ENCODE data around the gene BLVRA.

DNA sequence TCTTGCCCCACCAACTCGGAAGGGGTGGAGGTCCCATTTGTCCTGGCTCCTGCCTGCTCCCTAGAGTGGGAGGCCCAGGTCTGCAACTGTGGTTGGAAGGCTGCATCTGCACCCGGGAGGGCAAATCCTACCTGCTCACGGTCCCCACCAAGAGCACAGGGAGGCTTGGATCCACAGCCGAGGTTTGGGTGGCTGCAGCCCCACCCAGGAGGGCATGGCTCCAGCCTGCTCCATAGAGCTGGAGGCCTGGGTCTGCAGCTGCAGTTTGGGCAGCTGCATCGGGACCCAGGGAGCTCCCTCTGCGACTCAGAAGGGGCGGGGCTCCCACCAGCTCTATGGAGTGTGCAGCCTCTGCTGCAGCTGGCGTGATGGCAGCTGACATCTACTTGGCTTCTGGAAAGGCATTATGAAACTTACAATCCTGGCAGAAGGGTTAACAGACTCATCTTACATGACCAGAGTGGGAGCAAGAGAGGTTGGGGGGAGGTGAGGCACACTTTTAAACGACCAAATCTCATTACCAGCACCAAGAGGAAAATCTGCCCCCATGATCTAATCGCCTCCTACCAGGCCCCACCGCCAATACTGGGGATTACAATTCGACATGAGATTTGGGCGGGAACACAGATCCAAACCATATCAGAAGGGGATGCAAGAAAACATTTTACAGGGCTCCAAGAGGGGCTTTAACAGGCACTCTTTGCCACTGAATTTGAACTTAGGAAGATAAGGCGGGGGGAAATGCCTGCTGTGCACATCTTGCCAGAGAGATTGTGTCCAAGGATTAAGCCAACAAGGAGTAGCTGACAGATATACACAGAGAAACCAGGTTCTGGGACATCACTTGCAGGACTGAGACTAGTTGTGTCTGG lies 8.2 kb upstream of the BLVRA start:
- TF ChIP-seq CTCF (IDR thresholded peaks at IDR 0.05; ENCODE audit: insufficient read depth, low read length, poor library complexity, severe bottlenecking) (no peak), EZH2phosphoT487 (conservative IDR thresholded peaks at IDR 0.05; ENCODE audit: low read length) (no peak)

Data from SU-DHL-6 (cell line).